Measurements from ENCODE around the gene CCT2. TPM values are rescaled to one million over a fixed set of nuclear protein-coding genes. Genes with fewer than 3 reads are reported as not detected.
"Not testable (repeated sequence)": the region's sequence is repeated elsewhere in the genome, so short reads cannot be mapped to it uniquely, and the experiment has no call there.

The CCT2 gene
- polyA plus RNA-seq, 4 donors = 236 to 256 (median 242) TPM

DNA sequence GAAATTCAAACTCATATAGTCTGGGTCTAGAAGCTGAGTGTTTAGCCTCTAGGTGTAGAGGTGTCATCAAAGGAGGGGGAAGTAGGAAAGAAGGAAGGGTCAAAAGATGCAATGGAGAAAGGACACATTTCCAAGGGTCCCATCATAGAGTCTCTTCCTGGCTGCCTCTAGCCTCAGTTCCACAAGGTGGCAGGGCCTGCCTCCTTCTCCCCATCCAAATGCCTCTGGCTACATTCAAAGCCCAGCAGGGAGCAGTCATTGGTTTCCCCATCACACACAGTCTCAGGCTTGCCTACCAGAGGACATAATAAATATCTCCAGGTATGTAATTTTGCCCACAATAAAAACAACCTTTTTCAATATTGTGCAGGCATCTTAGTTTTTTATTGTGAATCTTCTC is 2.1 kb upstream of the CCT2 start:
- DNase-seq (ENCODE audit: low read depth in 4 of 4, low spot score in 3 of 4) = no peak

DNA sequence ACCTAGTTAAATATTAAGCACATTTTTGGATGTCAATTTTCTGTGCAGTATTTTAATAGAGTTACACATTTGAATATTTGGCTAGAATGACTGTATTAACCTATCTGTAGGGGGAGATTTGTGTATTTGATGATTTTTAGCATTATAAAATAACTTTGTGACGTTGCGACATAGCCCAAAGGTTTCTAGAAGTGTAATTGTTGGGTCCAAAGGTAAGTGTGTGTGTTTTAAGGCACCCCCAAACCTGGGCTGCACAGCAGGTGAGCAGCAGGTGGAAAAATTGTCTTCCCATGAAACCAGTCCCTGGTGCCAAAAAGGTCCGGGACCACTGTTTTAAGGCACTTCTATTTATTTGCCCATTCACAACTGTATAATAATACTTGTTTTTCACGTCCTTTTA is 3.3 kb downstream of the CCT2 start:
- no peak for DNase-seq (ENCODE audit: low read depth in 4 of 4, low spot score in 3 of 4)

DNA sequence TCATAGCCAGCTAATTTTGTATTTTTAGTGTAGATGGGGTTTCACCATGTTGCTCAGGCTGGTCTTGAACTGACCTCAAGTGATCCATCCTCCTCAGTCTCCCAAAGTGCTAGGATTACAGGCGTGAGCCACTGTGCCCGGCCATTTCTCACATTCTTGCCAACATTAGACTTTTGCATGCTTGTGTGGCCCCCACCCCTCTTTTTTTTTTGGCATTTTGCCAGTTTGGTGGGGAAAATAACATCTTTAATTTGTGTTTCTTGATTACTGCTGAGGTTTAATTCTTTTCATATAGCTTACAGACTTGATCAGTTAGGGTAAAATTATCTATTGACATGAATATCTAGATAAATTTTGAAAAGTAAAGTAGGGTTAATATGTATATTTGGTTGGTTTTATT is 3.8 kb downstream of the CCT2 start:
- DNase-seq (ENCODE audit: low read depth in 4 of 4, low spot score in 3 of 4) = no peak

DNA sequence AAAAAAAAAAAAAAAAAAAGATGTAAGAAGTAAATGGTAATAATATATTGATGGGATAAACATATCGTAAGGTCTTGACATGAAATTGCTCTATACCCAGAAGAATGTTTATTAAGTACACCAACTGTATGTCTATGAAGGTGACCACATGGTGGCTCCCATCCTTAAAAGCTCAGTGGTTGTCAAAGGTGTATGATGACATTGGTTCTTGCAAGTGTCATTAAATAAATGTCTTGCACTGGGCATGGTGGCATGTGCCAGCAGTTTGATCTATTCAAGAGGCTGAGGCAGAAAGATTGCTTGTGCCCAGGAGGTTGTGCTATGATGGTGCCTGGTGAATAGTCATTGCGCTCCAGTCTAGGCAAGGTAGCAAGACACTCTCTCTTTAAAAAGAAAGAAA is 10.4 kb downstream of the CCT2 start:
- no peak for DNase-seq (ENCODE audit: low read depth in 4 of 4, low spot score in 3 of 4)

DNA sequence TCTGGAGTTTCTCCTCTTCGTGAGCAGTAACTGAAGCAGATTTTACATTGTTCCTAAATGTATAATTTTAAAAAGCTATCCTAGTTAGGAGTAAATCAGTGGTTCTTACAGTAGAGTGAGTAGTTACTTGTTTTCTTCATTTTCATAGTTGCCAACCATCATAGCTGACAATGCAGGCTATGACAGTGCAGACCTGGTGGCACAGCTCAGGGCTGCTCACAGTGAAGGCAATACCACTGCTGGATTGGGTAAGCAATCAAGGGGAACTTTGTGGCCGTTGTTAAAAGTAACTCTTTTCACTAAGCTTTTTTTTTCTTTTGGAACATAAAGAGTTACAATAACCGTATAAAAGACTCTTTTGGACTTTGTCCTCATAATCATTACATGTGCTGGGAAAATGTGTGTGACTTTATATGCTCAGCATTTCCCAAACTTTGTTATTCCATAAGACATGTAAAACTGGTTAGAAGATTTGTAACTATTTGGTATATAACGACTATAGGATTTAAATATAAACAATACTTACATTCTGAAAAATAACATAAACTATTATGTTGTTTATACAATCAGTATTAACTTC is 13.0 kb downstream of the CCT2 start:
- no peak for DNase-seq (ENCODE audit: low read depth in 4 of 4, low spot score in 3 of 4)

DNA sequence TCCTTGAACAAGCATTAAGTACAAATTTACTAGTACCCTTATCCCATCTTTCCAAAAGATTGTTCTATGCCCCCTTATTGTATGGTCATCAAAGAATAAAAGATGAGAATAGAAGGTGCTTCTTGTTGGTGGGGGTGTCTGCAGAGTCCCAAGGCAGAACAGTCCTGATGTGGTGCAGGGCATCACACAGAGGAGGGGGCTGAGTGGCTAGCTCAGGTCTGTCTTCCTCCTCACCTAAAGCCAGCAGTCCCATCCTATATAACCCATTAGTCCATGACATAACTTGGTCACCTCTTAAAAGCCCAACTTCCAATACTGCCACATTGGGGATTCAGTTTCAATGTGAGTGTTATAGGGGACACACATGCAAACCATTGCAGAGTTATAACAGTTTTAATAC is 15.5 kb downstream of the CCT2 start:
- no peak for DNase-seq (ENCODE audit: low read depth in 4 of 4, low spot score in 3 of 4)

DNA sequence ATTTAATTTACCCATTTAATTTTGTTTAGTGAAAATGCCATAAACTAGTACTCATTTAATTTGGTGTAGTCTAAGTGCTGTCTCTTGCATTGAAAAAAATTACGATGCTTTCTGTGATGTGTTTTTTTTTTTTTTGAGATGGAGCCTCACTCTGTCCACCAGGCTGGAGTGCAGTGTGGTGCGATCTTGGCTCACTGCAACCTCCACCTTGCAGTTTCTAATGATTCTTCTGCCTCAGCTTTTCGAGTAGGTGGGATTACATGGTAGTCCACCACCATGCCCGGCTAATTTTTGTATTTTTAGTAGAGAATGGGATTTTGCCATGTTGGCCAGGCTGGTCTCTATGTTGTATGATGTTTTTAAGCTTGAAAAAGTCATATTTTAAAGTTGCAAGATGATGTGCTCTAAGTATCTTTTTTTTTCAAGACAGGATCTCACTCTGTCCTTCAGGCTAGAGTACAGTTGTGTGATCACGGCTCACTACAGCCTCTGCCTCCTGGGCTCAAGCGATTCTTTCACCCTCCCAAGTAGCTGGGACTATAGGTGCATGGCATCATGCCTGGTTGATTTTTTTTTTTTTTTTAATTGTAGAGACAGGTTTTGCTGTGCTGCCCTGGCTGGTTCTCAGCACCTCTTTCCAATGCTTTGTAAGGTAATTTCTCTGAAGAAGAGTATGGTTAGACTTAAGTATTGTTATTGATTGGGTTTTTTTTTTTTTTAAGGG is 16.9 kb downstream of the CCT2 start:
- DNase-seq (ENCODE audit: low read depth in 4 of 4, low spot score in 3 of 4) = no peak

DNA sequence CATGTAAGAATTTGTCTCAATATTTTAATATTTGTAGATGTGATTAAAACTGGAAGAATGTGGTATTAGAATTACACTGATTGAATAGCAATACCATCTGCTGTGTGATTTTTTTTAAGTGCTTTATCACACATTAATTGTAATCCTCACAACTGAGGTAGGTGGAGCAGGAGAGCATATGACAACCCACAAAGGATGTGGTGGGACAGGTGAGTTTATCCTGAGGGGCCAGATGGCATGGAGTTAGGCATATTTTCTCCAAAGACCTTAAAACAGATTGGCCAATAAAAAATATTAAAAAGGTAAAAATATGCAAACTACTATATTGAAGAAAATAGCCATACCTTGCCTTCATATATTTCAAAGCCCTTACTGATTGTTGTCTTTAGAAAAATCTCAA is 17.7 kb downstream of the CCT2 start:
- no peak for DNase-seq (ENCODE audit: low read depth in 4 of 4, low spot score in 3 of 4)

DNA sequence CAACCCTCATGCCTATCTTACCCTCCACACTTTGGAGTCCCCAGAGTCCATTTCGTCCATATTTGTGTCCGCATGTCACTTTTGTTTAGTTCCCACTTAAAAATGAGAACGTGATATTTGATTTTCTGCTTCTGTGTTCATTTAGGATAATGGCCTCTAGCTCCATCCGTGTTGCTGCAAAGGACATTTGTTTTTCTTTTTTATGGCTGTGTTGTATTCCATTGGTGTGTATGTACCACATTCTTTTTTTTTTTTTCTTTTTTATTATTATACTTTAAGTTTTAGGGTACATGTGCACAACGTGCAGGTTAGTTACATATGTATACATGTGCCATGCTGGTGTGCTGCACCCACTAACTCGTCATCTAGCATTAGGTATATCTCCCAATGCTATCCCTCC is 18.3 kb downstream of the CCT2 start:
- DNase-seq (ENCODE audit: low read depth in 4 of 4, low spot score in 3 of 4) = not testable (repeated sequence)

DNA sequence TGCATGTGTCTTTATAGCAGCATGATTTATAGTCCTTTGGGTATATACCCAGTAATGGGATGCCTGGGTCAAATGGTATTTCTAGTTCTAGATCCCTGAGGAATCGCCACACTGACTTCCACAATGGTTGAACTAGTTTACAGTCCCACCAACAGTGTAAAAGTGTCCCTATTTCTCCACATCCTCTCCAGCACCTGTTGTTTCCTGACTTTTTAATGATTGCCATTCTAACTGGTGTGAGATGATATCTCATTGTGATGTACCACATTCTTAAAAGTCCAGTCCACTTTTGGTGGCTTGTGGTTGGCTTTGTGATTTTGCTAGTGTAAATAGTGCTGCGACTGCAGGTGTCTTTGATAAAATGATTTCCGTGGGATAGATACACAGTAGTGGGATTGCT is 19.0 kb downstream of the CCT2 start:
- DNase-seq (ENCODE audit: low read depth in 4 of 4, low spot score in 3 of 4) = not testable (repeated sequence)

DNA sequence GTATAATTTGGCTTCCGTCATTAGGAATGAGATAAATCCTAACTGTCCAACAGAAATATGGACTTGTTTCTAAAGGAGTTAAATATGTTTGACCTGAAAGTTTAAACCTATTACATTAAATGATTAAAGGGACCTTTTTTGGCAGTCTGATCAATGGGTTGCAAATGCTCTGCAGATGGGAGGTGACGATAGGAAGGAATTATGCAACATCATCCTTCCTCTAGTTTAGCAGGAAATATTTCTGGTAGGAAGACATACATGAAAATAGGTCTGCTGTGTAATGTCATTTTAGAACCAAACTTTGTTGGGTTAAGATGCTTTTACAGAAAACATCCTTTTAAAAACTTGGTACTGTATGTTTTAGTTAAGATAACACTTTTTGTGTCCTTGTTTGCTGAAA is 22.9 kb downstream of the CCT2 start:
- DNase-seq (ENCODE audit: low read depth in 4 of 4, low spot score in 3 of 4) = no peak

DNA sequence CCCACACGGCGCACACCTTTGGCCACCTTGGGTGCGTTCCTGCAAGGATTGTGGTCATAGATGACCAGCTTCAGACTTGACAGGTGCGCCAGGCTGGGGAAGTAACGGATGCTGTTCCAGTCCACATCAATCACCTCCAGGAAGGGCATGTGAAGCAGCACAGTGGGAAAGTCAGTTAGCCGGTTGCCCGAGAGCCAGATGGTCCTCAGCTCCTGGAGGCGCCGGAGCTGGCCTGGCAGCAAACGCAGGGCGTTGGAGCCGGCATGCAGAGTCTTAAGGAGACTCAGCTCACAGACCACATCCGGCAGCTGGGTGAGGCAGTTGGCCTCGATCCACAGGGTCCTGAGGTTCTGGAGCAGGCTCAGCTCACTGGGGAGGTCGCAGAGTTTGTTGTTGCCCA is 24.9 kb downstream of the CCT2 start:
- no peak for DNase-seq (ENCODE audit: low read depth in 4 of 4, low spot score in 3 of 4)

DNA sequence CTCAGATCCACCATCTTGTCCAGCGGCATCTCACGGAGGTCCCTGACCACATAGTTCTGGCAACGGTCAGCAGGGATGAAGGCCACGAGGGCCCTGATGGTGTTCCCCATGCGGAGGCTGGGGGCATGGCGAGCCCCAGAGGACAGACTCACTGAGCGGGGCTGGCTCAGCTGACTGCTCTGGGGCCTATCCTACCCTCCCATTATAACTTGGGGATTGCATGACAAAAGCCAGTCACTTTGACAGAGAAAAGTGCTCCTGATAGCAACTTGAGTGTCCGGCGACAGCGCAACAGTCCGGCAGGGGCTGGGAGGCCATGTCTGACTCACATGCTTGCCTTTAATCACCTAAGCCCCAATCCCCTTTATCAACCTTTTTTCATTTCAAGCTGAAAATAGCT is 25.5 kb downstream of the CCT2 start, which contains the start of gene LRRC10:
LRRC10 (minus strand) TSS at position 179 of the 400 bp plus-strand sequence; CDS start at position 110, 69 bp downstream.
- DNase-seq (ENCODE audit: low read depth in 4 of 4, low spot score in 3 of 4) = no peak

DNA sequence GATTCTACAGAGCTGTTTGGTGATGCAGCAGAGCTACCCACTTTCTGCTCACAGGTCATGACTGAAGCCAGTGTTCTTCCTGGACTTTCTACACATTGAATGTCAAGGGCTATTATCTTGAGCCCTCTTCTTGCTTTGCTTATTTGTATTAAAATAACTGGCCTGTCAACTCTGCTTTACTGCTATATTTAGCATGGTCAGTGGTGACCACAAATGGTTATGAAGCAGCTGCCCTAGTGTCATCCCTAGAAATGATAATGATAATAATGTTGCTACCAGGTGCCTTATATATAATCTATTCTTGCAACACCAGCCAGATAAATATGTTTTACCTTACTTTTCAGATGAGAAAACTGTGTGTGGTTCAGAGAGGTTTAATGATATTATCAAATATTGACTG is 28.1 kb downstream of the CCT2 start:
- no peak for DNase-seq (ENCODE audit: low read depth in 4 of 4, low spot score in 3 of 4)

DNA sequence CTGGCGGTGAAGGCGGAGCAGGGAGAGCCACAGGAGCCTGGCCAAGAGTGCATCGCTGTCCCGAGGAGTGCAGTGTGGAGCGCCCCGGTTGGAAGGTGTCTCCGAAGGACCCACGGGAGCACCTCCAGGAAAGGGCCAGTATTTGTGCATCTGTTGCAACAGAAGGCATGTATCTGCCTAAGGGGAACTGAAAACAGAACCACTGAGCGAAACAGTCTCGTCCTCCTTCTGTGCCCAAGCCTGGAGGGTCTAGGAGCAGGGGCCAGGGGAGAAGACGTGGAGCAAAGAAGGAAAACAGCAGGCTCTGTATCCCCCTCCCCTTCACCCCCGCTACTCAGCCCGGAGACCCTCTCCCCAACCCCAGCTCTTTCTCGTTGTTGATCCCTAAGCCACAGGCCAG is 30.8 kb downstream of the CCT2 start:
- no peak for DNase-seq (ENCODE audit: low read depth in 4 of 4, low spot score in 3 of 4)

DNA sequence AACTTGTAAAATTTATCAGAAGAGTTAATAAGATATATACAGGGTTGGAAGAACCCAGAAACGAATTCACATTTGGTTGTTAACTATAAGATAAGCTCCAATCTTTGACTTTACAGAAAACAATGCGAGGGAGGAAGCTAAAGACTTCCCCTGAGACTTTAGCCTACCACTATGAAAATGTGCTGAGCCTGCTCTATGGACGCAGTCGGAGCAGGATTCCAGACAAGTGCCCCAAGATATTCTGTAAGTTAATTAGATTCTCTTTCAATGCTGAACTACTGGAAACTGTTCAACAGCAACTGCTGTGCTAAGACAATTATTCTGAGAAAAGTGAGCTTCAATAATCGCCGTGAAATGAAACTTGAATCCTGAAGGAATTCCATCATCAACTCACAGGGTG is 33.8 kb downstream of the CCT2 start:
- DNase-seq (ENCODE audit: low read depth in 4 of 4, low spot score in 3 of 4) = no peak

DNA sequence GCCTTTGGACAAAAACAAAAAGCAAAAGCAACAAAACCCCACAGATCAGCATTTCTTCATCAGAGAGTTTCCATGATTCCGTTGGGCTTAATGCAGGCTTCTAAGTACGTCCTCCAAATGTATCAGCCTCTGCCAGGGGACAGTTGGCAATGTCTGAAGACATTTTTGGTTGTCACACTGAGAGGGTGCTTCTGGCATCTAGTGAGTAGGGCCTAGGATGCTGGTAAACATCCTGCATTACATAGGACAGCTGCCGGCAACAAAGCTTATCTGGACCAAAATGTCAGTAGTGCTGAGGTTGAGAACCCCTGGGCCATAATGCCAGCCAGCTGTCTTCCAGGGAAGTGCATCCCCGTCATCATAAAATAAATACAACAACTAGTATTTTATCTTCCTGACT is 34.8 kb downstream of the CCT2 start:
- no peak for DNase-seq (ENCODE audit: low read depth in 4 of 4, low spot score in 3 of 4)

DNA sequence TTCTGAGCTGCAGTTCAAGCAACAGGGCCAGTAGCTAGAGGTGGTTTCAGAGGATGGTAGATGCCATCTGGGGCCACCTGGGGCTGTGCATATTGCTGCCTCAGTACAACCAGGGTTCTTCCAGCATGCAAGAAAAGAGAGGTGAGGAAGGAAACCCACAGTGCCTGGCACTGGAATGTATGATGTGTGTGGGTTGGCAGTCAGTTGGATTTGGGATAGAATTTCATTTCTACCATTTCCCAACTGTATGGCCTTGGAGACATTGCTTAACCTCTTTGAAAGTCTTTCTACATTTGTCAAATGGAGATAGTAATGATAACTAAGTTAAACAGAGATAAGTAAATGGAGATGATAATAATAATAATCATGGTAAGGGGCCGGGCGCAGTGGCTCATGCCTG is 35.7 kb downstream of the CCT2 start:
- DNase-seq (ENCODE audit: low read depth in 4 of 4, low spot score in 3 of 4) = no peak

DNA sequence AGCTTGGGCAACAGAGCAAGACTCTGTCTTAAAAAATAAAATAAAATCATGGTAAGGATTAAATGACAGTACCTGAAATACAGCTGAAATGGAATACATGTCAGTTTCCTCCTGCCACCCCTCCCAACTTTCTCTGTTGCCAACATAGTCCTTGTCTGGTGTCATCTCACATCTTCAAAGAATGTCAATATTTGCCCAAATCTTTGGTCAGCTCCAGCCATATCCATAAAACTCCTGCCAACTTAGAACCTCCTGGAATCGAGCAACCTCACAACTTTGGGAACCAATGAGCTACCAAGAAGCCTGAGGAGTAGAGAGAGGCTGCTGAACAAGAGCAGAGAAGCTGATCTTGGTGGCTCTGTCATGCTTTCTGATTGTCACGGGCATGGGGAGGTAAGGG is 36.3 kb downstream of the CCT2 start:
- DNase-seq (ENCODE audit: low read depth in 4 of 4, low spot score in 3 of 4) = no peak

DNA sequence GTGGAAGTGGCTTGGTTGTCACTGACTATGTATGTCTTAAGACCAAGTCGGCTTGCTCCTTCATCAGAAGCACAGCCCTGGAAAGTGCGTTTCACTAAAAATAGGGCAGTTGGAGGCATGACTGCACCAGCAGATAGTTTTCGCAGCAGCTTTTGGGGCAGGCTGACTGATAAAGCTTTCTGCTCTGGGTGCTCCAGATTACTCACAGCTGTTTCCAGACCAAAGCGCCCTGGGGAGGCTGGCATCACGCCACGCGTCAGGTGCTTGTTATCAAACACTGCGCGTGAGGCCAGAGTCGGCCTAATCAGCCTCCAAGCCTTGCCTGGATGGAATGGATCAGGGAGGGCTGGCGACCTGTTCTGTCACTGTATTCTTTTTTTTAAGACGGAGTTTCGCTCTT is 38.7 kb downstream of the CCT2 start:
- no peak for DNase-seq (ENCODE audit: low read depth in 4 of 4, low spot score in 3 of 4)

DNA sequence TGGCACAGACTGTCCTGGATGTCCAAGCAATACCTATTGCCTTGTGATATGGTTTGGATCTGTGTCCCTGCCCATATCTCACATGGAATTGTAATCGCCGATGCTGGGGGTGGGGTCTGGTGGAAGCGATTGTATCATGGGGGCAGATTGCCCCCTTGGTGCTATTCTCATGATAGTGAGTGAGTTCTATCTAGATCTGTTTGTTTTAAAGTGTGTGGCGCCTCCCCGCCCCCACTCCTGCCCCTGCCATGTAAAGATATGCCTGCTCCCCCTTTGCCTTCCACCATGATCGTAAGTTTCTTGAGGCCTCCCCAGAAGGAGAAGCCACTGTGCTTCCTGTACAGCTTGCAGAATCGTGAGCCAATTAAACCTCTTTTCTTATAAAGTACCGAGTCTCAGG is 42.2 kb downstream of the CCT2 start:
- DNase-seq (ENCODE audit: low read depth in 4 of 4, low spot score in 3 of 4) = no peak

DNA sequence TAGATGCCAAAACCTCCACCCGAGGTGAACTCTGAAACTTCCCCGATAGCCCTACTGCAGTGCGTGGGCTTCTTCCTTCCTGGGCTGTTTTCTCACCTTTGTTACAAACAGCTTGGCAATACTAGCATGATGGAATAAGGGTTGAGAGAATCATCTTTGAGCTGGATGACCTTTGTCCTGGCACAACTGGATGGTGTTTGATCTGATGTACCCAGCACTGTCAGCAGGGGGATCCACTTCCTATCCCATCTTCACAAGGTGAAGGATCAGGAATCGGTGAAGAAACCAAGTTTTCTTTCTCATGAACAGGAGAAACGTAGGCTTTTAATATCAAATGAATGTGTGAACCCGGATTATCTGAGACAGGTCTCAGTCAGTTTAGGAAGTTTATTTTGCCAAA is 44.9 kb downstream of the CCT2 start:
- DNase-seq (ENCODE audit: low read depth in 4 of 4, low spot score in 3 of 4) = no peak

DNA sequence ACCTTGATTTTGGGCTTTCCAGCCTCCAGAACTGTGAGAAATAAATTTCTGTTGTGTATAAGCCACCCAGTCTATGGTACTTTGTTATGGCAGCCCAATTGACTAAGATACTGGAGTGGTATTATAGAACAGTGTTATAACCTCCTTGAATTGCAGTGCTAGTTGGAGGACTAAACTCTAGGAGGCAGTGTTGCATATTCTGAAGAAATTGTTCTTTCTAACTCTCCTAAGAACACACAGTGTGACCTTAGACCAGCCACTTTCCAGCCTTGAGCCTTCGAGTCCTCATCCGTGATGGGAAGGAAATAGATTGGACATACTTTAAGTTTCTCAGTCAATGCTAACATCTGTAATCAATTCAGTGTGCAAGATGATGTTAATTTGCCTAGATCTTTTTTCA is 47.8 kb downstream of the CCT2 start:
- DNase-seq (ENCODE audit: low read depth in 4 of 4, low spot score in 3 of 4) = no peak
